ENCODE data around the gene LINC00237. TPM values are rescaled to one million over a fixed set of nuclear protein-coding genes. Genes with fewer than 3 reads are reported as not detected.

LINC00237 gene
- total and polyA plus RNA-seq, 9 of the 15 experiments (the other 6 are each of a cell fraction or from before 2014, with no cell fraction given) = not detected

- Histone ChIP-seq H3K79me2 (ENCODE audit: control insufficient read depth, insufficient read depth, low read length) (peaks cover 18% of the 10 kb centered on the region), H3K27me3 (ENCODE audit: control insufficient read depth in 2 of 2, insufficient read depth in 2 of 2, low read length in 2 of 2) (no peaks in the 10 kb centered on the region), H3K9me1 (ENCODE audit: control insufficient read depth, insufficient read depth, low read length) (no peaks in the 10 kb centered on the region), H4K20me1 (replicated peaks; ENCODE audit: control insufficient read depth, insufficient read depth, low read length) (no peaks in the 10 kb centered on the region), H3K27ac (ENCODE audit: extremely low read depth, low read depth, low read length) (peak overlapping the region; percentile 72; the same call in 2 of the 3 replicates), H3K36me3 (ENCODE audit: control insufficient read depth, insufficient read depth, low read length) (peaks cover 3% of the 10 kb centered on the region; the same call in 1 of the 3 replicates), H3K4me2 (ENCODE audit: insufficient read depth, low read length) (peak overlapping the region; percentile 96), H3K9me3 (replicated peaks; ENCODE audit: control insufficient read depth, insufficient read depth, low read depth, low read length) (no peaks in the 10 kb centered on the region), H3K4me1 (replicated peaks in 1 of 2; ENCODE audit: control insufficient read depth in 2 of 2, insufficient read depth in 2 of 2, low read length in 2 of 2) (peaks cover 5 to 19% of the 10 kb centered on the region in 2 experiments; a peak in 3 of 5 replicates), H2AFZ (ENCODE audit: low read depth, low read length) (peak overlapping the region; percentile 79; the same call in 1 of the 2 replicates), H3K4me3 (peak overlapping the region; percentile 91), H3K9ac (ENCODE audit: insufficient read depth in 1 of 2, low read depth in 2 of 2, low read length in 2 of 2) (peak overlapping the region in 1 of 2 experiments; percentile 75; a peak in 2 of 4 replicates)
- DNase-seq (ENCODE audit: extremely low read depth in 1 of 4, low spot score in 3 of 4) (no peak), FAIRE-seq (no peak), ATAC-seq (no peak)
- WGBS (ENCODE audit: insufficient coverage, low coverage, missing lambda C conversion rate) = 24% methylated on average over 5 of the region's 5 CpGs
- intact Hi-C loops (cut with micrococcal nuclease) = loop anchor here (10.0 kb wide), 1 partner anchor 263 kb away; no protein-coding TSS in a partner anchor
- in situ Hi-C loops (cut with MboI) = no loop called here
- BruUV-seq (replicated peaks) = no TSS peak
- ChIA-PET POLR2A (interaction anchor here (1.4 to 1.5 kb wide), 2 partner anchors 7 to 13 kb away, joined by 3 to 5 read pairs; no protein-coding TSS in a partner anchor), CTCF (ENCODE audit: low intra/inter-chr PET ratio) (no interaction called here)
- TF ChIP-seq KLF13 (tag; IDR thresholded peaks at IDR 0.05; ENCODE audit: borderline replicate concordance, low read depth) (no peak), FOSL1 (tag; conservative IDR thresholded peaks at IDR 0.05) (no peak), ETV1 (tag; conservative IDR thresholded peaks at IDR 0.05; ENCODE audit: low read depth) (no peak), MTA3 (IDR thresholded peaks at IDR 0.05; ENCODE audit: borderline replicate concordance) (no peak), CCNT2 (IDR thresholded peaks at IDR 0.05; ENCODE audit: borderline replicate concordance, extremely low read depth, insufficient read length, low read depth, low read length) (no peak), NRF1 (conservative IDR thresholded peaks at IDR 0.05 in 1 of 2, IDR thresholded peaks at IDR 0.05 in 1 of 2) (no peak), ETS2 (tag; IDR thresholded peaks at IDR 0.05; ENCODE audit: borderline replicate concordance, poor library complexity, severe bottlenecking) (no peak), IRF1 (CRISPR knock-in tag; IDR thresholded peaks at IDR 0.05; ENCODE audit: borderline replicate concordance) (no peak), RUNX1 (IDR thresholded peaks at IDR 0.05; ENCODE audit: low read depth) (no peak), POLR2H (tag; IDR thresholded peaks at IDR 0.05; ENCODE audit: low read depth) (no peak), MYBL2 (IDR thresholded peaks at IDR 0.05; ENCODE audit: low read depth) (no peak), MYBL2 (CRISPR knock-in tag; IDR thresholded peaks at IDR 0.05; ENCODE audit: borderline replicate concordance) (no peak), MAFF (IDR thresholded peaks at IDR 0.05; ENCODE audit: low read length) (no peak), E2F3 (CRISPR knock-in tag; IDR thresholded peaks at IDR 0.05) (no peak), NFE2 (IDR thresholded peaks at IDR 0.05; ENCODE audit: low read depth) (no peak), NBN (IDR thresholded peaks at IDR 0.05; ENCODE audit: low read depth) (no peak), ZNF511 (CRISPR knock-in tag; IDR thresholded peaks at IDR 0.05) (no peak)
- TF ChIP-seq, protein P1, sequence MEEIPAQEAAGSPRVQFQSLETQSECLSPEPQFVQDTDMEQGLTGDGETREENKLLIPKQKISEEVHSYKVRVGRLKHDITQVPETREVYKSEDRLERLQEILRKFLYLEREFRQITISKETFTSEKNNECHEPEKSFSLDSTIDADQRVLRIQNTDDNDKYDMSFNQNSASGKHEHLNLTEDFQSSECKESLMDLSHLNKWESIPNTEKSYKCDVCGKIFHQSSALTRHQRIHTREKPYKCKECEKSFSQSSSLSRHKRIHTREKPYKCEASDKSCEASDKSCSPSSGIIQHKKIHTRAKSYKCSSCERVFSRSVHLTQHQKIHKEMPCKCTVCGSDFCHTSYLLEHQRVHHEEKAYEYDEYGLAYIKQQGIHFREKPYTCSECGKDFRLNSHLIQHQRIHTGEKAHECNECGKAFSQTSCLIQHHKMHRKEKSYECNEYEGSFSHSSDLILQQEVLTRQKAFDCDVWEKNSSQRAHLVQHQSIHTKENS (CRISPR knock-in tag; IDR thresholded peaks at IDR 0.05) = no peak
These were observed 21.2 kb upstream of the LINC00237 start for GRCh38 chr20:21127201-21127981.
